Panc1 (cell line): ENCODE data around the gene GLIS2. TPM values are rescaled to one million over a fixed set of nuclear protein-coding genes. Genes with fewer than 3 reads are reported as not detected.

ENCODE experiments used
- ATAC-seq: fragments of 200-7000 bp; cut with Tn5 transposase; 2 replicates; pipeline ENCODE4 v1.9.1; 2020; ENCODE audit warnings: mild to moderate bottlenecking, moderate library complexity
- BruUV-seq: library from RNA; stranded (reverse); fragments of 400-500 nt; replicated peaks from 2 replicates; lab custom pipeline; 2021; lab: Mats Ljungman, UMichigan
- CTCF ChIA-PET: fragments of 300-600 bp; sonication (Branson Sonifier 250); formaldehyde crosslinking; loops from one replicate; lab custom pipeline; 2022; ENCODE audit warnings: antibody characterized with exemption; lab: Charles Lee
- POLR2A ChIA-PET: fragments of 300-600 bp; sonication (Branson Sonifier 250); formaldehyde crosslinking; loops from one replicate; lab custom pipeline; 2022; ENCODE audit warnings: antibody characterized with exemption; lab: Charles Lee
- DNase-seq: peaks from one replicate; pipeline ENCODE4 v3.0.0-alpha.2; 2010; ENCODE audit warnings: low read depth, low spot score
- H3K27ac ChIP-seq: 2 replicates; pipeline ENCODE4 v1.5.1; 2011; ENCODE audit warnings: mild to moderate bottlenecking, low read length, inconsistent platforms
- H3K27me3 ChIP-seq: fragments of 200-500 bp; sonication (Bioruptor generic); 2 replicates; pipeline ENCODE4 v1.6.0; 2014; ENCODE audit warnings: low read length, inconsistent platforms; ENCODE audit not compliant: control insufficient read depth, insufficient read depth
- H3K36me3 ChIP-seq: fragments of 200-500 bp; sonication (Bioruptor generic); 2 replicates; pipeline ENCODE4 v1.5.1; 2014; ENCODE audit warnings: inconsistent platforms, mild to moderate bottlenecking, low read length, moderate library complexity; ENCODE audit not compliant: control insufficient read depth, insufficient read depth
- H3K4me1 ChIP-seq: 2 replicates; pipeline ENCODE4 v1.5.1; 2011; ENCODE audit warnings: inconsistent platforms, mild to moderate bottlenecking, low read length, moderate library complexity; ENCODE audit not compliant: control insufficient read depth, insufficient read depth
- H3K4me3 ChIP-seq, 2 experiments: 2 replicates each; pipeline ENCODE4 v1.5.1; 2011 to 2012; ENCODE audit warnings: low read depth in 2 of 2, low read length in 2 of 2, mild to moderate bottlenecking in 2 of 2, inconsistent platforms in 1 of 2, moderate library complexity in 1 of 2
- H3K9me3 ChIP-seq: fragments of 200-500 bp; sonication (Bioruptor generic); 2 replicates; pipeline ENCODE4 v1.5.1; 2014; ENCODE audit warnings: low read depth, mild to moderate bottlenecking, inconsistent platforms, low read length, moderate library complexity; ENCODE audit not compliant: control insufficient read depth, insufficient read depth
- REST ChIP-seq, 2 experiments: IDR thresholded peaks; 2 replicates each; pipeline ENCODE4 v1.6.1; 2011 to 2012; ENCODE audit warnings: low read depth in 2 of 2, control low read depth in 1 of 2, low read length in 1 of 2, mild to moderate bottlenecking in 1 of 2, moderate library complexity in 1 of 2; ENCODE audit not compliant: insufficient read depth in 1 of 2
- SIN3A ChIP-seq: IDR thresholded peaks from 2 replicates; pipeline ENCODE4 v1.6.1; 2012; ENCODE audit warnings: low read depth, mild to moderate bottlenecking, low read length, moderate library complexity, borderline replicate concordance; ENCODE audit not compliant: insufficient read depth
- TCF7L2 ChIP-seq: IDR thresholded peaks from 2 replicates; pipeline ENCODE4 v1.6.1; 2011; ENCODE audit warnings: mild to moderate bottlenecking, low read depth, low read length, inconsistent platforms
- in situ Hi-C: cut with HindIII; loops from 2 replicates; pipeline ENCODE4 v1.10.0; 2016; ENCODE audit warnings: low sequenced_read_pairs, low pct_unique_long_range_greater_than_20kb
- intact Hi-C: fragments of 100-400 bp; cut with micrococcal nuclease; formaldehyde crosslinking; loops from one replicate; pipeline ENCODE4 v1.10.0; 2022; ENCODE audit not compliant: unreplicated experiment
- total RNA-seq: library from RNA; stranded (reverse); gene quantifications from one replicate; pipeline ENCODE4 v1.2.1, GENCODE V29; 2021; ENCODE audit not compliant: unreplicated experiment
- TF ChIP-seq, protein P1 (sequence below): fragments of 450-650 bp; IDR thresholded peaks from 2 replicates; pipeline ENCODE4 v1.5.1; 2017; ENCODE audit warnings: mild to moderate bottlenecking

GLIS2 gene
- total RNA-seq, 1 experiment from 2014 or later: 87.3 TPM

GRCh38 chr16:4271176-4272113, 44.4 kb upstream of the GLIS2 start:
- no TSS peak for BruUV-seq
- in situ Hi-C loops: no loop called here
- DNase-seq (peak; percentile 63), ATAC-seq (peak; percentile 90)
- intact Hi-C loops: loop anchor here (5.0 kb wide), 1 partner anchor 66 kb away; no protein-coding TSS in a partner anchor
- POLR2A ChIA-PET: interaction anchor here (1.2 kb wide), 1 partner anchor 74 kb away, joined by 3 read pairs; no protein-coding TSS in a partner anchor
- Histone ChIP-seq H3K27ac (peak overlapping the region; percentile 95), H3K4me3 (peak overlapping the region; percentile 70 to 85), H3K36me3 (peaks cover 3% of the 10 kb centered on the region; the same call in 1 of the 2 replicates), H3K27me3 (no peaks in the 10 kb centered on the region), H3K4me1 (peaks cover 15% of the 10 kb centered on the region), H3K9me3 (no peaks in the 10 kb centered on the region)
- CTCF ChIA-PET: interaction anchor here (0.6 kb wide), 1 partner anchor 131 kb away, joined by 8 read pairs; no protein-coding TSS in a partner anchor
- TF ChIP-seq REST (IDR thresholded peaks at IDR 0.05; ENCODE audit: insufficient read depth in 1 of 2, low read depth in 2 of 2, low read length in 1 of 2) (no peak), TCF7L2 (0 out of 2 replicates have a peak, but pooled peaks have one; percentile 33)

- POLR2A ChIA-PET: interaction anchor here (0.6 to 1.2 kb wide), 4 partner anchors 39 to 762 kb away, joined by 3 to 16 read pairs (median 8); no protein-coding TSS in a partner anchor
- ATAC-seq: peak; percentile 44
Observed at GRCh38 chr16:4272114-4272956, 43.5 kb upstream of the GLIS2 start.

More at GRCh38 chr16:4272114-4272956, 43.5 kb upstream of the GLIS2 start:
- BruUV-seq: no TSS peak
- Histone ChIP-seq H3K9me3 (no peaks in the 10 kb centered on the region), H3K36me3 (peaks cover 3% of the 10 kb centered on the region; the same call in 1 of the 2 replicates), H3K4me3 (peak overlapping the region; percentile 70 to 75), H3K27me3 (no peaks in the 10 kb centered on the region), H3K27ac (peak overlapping the region; percentile 65), H3K4me1 (peaks cover 15% of the 10 kb centered on the region)
- no peak for DNase-seq
- TF ChIP-seq REST (IDR thresholded peaks at IDR 0.05; ENCODE audit: insufficient read depth in 1 of 2, low read depth in 2 of 2, low read length in 1 of 2): no peak
- peak; percentile 78 for TF ChIP-seq SIN3A
- peak; percentile 31; the same call in 1 of the 2 replicates for TF ChIP-seq TCF7L2
- TF ChIP-seq, protein P1, sequence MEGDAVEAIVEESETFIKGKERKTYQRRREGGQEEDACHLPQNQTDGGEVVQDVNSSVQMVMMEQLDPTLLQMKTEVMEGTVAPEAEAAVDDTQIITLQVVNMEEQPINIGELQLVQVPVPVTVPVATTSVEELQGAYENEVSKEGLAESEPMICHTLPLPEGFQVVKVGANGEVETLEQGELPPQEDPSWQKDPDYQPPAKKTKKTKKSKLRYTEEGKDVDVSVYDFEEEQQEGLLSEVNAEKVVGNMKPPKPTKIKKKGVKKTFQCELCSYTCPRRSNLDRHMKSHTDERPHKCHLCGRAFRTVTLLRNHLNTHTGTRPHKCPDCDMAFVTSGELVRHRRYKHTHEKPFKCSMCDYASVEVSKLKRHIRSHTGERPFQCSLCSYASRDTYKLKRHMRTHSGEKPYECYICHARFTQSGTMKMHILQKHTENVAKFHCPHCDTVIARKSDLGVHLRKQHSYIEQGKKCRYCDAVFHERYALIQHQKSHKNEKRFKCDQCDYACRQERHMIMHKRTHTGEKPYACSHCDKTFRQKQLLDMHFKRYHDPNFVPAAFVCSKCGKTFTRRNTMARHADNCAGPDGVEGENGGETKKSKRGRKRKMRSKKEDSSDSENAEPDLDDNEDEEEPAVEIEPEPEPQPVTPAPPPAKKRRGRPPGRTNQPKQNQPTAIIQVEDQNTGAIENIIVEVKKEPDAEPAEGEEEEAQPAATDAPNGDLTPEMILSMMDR: no peak
- intact Hi-C loops: loop anchor here (5.0 kb wide), 1 partner anchor 65 kb away; no protein-coding TSS in a partner anchor
- in situ Hi-C loops: no loop called here
- CTCF ChIA-PET: interaction anchor here (0.6 kb wide), 2 partner anchors 9 to 11 kb away, joined by 3 to 12 read pairs; no protein-coding TSS in a partner anchor
